ENCODE data around the gene FGF1.

Gene FGF1

GRCh38 chr5:142685418-142686209 lies at the start of gene FGF1:
Gene FGF1, minus strand, starts transcription at chr5:142686090. Its CDS starts 71,963 bp downstream, at chr5:142614127.
- no peak for DNase-seq

DNA sequence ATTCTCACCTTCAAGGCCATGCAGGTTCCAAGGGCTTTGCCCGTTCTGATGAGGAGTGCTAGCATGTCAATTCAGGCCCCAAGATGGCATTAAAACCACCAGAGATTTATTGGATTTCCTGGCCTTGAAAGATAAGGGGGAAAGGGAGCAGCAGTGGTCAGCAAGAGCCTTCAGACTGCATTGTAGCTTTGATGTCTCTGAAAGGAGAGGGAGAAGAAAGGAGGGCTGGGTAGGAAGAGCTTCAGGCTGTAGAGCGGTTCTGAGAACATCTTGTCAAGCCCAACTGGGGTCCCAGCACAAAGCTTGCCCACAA lies 41.8 kb upstream of the FGF1 start:
- DNase-seq, result no peak

DNA sequence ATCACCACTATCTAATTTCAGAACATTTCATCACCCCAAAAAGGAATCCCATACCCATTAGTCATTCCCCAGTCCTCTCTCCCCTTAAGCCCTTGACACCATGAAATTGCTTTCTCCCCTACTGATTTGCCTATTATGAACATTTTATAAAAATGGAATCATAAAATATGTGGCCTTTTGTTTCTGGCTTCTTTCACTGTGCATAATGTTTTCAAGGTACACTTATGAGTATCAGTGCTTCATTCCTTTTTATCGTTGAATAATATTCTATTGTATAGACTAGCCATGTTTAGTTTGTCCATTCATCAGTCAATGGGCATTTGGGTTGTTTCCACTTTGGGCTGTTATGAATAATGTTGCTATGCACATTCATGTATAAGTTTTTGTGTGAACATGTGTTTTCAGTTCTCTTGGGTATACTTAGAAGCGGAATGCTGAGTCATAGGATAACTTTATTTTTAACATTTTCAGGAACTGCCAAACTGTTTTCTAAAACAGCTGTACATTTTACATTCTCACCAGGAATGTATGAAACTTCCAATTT lies 40.4 kb upstream of the FGF1 start:
- peak in 1 of 2 donors; percentile 71 for DNase-seq

DNA sequence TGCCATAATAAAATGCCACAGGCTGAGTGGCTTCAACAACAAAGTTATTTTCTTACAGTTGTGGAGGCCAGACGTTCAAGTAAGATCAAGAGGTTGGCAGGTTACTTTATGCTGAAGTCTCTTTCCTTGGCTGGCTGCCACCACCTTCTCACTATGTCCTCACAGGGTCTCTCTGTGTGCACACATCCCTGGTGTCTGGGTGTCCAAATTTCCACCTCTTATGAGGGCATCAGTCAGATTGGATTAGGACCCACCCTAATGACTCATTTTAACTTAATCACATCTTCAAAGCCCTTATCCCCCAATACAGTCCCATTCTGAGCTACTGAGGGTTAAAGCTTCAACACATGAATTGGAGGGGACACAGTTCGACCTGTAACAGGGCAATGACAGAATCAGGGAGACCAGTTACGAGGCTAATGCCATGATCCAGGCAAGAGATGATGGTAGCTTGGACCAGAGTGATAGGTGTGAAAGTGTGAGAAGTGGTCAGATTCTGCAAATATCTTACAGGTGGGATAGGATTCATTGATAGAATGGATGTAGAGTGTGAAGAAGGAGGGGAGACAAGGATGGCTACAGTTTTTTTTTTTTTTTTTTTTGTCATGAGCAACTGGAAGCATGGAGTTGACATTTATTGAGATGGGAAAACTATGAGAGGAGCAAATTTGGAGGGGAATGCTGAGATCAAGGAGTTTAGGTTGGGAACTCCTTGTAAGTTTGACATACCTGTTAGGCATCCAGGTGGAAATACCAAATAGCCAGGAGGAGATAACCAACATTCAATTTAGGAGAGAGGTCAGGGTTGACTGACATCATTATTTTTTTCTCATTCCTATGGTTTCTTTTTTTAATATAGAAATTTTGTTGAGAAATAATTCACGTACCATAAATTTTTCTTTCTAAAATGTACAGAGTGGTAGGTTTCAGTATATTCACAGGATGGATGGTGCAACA lies 39.6 kb upstream of the FGF1 start:
- DNase-seq, result no peak

DNA sequence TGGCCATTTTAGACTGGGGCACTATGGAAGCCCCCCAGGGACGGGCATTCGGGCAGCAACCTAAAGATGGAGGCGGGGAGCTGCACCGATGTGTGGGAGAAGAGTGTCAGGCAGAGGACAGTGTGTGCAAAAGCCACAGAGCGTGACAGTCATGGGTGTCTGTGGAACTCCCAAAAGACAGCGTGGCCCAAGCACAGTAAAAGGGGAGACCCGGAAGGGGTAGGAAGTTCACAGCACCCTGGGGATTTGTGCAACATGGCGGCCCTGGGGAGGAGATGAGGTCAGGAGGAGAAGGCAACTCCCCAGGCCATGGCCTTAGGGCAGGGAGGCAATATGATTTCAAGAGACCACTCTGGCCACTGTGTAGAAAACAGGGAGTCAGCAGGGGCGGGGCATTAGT lies 38.9 kb upstream of the FGF1 start:
- no peak for DNase-seq

GRCh38 chr5:142722896-142723295 lies 37.0 kb upstream of the FGF1 start:
- no peak for DNase-seq

- no peak for DNase-seq
Measured at GRCh38 chr5:142722146-142722545, 36.3 kb upstream of the FGF1 start.

DNA sequence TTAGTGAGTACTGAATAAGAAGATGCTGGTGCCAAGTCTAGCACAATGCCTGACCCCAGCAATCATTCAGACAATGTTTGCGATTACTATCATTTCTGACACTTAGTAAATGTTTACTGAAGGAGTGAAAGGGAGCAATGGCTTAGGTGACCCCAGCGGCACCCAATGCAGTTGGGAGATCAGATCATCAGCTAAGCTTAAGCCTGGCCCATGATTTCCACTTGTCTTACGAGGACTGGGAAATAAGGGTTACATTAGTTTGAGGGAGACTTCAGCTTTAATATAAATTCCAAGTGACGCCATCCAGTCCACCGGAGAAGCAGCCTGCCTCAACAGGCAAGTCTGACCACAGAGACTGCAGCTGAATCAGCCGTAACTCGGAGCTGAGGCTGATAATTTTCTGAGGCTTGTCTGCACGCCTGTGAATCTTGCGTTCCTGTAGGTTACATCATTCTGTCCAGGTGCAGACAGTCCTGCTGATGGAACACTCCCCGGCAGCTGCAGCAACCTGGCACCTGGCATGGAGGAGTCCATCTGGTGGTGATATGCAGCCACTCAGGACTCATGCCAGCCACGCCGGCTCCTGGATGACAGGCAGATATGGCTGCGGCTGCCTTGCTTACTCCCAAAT lies 34.9 kb upstream of the FGF1 start:
- DNase-seq, result no peak

DNA sequence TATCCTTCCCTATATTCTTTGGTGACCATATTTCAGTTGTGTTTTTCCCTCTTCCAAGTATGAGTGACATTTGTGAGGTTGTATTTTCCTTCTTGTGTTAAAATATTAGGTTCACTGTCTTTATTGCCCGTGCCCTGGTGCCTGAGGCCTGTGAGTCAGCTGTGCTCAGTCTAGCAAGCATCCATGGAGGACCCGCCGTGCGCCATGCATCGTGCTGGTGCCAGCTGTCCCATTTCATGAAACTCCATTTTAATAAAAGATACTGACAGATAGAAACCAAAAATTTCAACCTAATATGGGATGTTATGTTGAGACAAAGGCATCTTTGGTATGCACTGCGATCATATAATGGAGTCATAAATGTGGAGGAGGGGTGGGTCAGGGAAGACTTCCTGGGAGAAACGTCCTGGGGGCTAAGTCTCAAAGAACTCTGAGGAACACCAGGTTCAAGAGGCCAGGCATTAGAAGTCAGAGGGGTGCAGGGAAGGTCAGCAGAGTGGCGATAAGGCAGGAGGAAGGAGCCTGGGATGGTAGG lies 34.0 kb upstream of the FGF1 start:
- DNase-seq, result no peak

DNA sequence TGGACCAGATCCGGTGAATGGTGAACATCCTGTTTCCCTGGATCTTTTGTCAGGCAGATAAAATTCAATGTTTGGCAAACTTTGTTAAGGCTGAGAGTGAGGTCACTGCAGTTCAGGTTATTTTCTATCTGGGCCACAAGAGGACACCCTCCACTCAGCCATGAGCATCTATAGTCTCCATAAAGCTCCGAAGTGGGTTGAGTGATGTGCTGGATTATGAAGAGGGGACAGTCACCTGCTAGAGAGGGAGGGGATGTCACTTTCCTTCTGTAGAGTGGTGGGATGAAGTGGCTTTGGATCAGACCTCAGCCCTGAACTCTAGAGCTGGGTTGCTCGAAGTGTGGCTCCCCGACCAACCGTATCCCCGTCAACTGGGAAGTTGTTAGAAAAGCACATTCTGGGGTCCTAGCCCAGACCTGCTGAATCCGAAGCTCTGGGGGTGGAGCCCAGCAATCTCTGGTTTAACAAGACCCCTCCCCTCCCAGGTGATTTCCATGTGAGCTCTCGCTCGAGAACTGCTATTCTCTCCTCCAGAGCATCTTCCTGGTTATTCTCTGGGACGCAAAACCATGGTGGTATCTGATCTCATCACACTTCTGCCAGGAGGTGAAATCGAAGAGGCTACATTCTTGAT lies 31.8 kb upstream of the FGF1 start:
- peak in 1 of 2 donors; percentile 79 for DNase-seq

DNA sequence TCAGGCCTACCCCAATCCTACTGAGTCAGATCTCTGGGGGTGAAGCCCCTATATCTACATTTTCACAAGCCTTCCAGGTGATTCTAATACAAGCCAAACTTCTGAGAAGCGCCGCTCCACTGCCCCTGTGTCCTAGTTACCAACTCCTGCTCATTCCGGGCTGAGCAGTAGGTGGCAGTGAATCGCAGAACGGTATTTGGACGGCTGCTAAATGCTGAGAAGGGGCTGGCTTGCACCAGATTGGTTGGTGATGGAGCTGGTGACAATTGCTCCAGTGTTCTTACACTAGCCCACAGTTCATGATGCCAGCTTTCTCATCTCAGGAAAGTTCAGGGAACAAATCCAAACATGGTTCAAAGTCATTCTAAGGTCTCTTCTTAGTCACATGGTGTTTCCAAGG lies 31.1 kb upstream of the FGF1 start:
- DNase-seq, result peak in 1 of 2 donors; percentile 54

DNA sequence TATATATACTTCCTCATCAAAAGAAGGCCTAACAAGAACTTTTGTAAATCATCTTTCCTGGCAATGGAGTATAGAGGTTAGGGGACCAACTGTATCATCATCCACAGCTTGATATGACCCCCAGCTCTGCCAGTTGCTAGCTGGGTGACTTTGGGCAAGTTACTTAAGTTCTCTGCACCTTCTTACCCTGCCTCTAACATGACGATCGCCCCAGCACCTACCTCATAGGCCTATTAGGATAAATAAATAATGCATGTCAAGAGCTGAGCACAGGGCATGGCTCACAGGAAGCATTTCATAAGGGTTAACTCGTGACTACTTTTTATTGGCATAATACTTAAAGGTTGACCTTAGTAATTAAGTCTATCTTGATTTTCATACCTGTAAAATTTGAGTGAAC lies 29.4 kb upstream of the FGF1 start:
- DNase-seq, result no peak

- peak; percentile 78 to 93 for DNase-seq
Measured at GRCh38 chr5:142713121-142713706, 27.3 kb upstream of the FGF1 start.

GRCh38 chr5:142703153-142703552 lies 17.3 kb upstream of the FGF1 start:
- no peak for DNase-seq

DNA sequence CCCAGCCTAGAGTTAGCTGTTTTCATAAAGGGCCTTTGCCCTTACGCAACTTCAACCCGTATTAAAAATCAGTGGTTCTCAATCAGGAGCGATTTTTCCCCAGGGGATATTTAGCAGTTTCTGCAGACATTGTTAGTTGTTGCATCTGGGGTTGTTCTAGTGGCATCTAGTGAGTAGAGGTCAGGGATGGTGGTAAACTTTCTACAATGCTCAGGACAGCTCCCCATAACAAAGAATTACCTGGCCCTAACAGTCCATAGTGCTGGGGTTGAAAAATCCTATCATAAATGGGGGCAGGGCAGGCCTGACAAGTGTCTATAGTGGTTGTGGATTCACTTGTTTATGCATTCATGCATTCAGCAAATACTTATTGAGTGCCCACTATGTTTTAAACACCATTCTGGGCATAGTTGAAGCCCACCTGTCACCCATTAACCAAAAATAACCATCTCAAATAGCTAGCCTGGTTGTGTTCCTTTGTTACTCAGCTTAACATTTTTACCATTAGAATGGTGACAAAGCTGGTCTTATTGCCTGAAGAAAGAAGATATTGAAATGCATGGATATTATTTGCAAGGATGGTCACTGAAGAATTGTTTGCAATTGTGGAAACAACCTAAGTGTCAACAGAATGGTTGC lies 15.9 kb upstream of the FGF1 start:
- DNase-seq, result no peak

DNA sequence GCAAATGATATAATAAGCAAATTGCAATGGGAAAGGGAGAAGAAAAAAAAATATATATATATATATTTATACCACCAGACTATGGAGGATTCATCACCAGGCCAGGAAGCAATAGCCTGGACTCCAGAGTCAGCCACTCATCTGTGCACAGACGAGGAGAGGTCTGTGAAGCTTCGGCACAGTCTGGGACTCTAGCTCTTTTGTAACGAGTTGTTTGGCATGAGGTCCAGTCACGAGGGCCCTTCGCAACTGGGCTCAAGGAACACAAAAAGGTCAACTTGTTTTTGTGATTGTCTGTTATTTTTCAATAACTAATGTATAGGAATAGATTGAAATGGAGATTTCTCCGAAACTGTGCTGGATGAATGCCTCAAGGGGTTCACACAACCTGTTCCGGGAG lies 14.7 kb upstream of the FGF1 start:
- DNase-seq, result no peak

- peak; percentile 26 to 70 for DNase-seq
Measured at GRCh38 chr5:142699184-142699720, 13.4 kb upstream of the FGF1 start.

- no peak for DNase-seq
Measured at GRCh38 chr5:142698447-142699183, 12.7 kb upstream of the FGF1 start.

- no peak for DNase-seq
Measured at GRCh38 chr5:142697356-142698255, 11.7 kb upstream of the FGF1 start.

Data from bone marrow (tissue), 2 donors.